GM18520 (cell line): ENCODE measurements around the gene CNTFR.

ENCODE experiments used
- ATAC-seq: cut with Tn5 transposase; IDR thresholded peaks from one replicate; pipeline ENCODE4 v1.9.1; 2021; ENCODE audit not compliant: unreplicated experiment

The CNTFR gene

DNA sequence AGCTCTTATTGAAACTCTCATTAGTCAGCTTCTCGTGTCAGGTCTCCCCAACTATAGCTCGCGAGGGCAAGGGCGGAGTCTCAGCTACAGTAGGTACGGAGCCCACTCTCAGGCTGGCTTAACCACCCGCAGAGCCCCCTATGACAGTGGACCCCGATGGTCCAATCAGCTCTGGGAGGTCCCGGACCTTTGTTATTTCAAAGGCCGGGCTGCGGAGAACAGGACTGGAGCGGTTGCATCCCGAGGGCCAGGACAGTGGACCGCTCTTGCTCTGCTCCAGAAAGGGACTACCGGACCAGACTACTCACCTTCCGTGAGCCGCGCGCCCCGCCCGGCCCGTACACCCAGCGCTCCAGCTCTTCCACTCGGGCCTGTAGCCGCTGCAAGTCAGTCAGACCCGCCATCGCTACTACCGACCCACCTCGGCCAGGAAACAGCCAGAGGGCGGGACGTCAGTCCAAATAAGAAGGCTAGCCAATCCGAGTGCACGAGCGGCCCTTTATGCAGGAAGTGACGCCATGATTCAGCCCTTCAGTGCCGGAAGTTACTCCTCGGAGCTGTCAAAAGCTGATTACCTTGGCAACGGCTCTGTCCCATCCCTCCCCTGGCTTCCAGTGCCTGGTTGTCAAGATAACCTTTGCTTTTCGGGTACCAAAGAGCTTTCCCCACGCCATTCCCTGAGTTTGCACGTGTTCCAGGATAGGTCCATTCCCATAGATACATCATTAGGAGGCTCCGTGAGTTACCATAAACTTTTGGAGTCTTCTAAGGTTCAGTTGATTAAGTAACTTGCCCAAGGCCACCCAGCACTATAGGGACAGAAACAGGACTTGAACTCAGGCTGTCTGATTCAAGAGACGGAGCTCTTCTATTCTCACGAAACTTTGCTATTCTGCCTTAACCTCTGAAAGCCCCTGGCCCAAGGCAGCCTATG, 30.8 kb upstream of the CNTFR start, which contains the start of gene DCTN3:
Gene DCTN3 (minus strand): TSS at position 435 of the 934 bp plus-strand sequence. CDS start 31 bp downstream, at position 404.
- peak; percentile 88 for ATAC-seq

DNA sequence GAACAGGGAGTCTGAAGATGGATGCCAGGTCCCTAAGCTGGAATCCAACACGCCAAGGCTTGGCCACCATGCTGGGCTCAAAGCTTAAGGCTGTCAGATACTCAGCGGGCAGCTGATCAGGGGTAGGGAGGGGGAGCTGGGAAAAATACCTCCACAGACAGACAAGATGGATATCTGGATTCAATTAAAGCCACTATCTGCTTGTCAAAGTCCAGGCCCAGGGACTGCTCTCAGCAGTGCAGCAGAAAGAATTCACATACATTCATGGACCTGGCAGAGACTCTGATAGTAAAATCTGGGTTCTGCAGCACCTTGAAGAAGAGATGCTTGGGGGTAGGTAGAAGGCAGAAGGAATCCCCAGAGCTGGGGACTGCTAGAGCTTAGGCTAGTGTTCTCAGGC, 25.6 kb upstream of the CNTFR start:
- no peak for ATAC-seq

DNA sequence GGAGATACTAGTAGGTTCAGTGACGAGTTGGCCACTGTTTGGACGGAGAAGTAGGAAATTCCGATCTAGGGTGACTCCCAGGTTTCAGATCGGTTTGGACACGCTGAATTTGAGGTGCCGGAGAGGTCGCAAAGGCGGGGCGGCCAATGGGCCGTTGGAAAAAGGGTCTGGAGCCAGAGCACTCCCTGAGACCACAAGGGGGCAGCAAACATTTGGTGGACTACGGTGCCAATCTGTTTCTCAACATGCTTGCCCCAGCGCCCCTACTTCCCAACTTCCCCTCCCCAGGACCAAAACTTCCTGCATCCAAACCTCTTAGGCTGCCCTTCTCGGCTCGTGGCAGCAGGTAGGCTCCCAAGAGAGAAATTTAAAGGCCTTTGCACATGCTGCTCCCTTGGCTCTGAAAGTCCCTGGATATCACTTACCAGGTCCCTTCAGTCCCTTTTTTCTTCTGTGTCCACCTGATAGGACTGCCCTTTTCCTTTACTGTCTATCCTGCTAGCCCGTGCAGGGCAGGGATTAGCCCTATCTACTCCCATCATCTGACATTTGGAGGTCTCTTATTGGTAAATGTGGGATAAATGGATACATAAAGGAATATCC, 23.4 kb upstream of the CNTFR start:
- no peak for ATAC-seq

DNA sequence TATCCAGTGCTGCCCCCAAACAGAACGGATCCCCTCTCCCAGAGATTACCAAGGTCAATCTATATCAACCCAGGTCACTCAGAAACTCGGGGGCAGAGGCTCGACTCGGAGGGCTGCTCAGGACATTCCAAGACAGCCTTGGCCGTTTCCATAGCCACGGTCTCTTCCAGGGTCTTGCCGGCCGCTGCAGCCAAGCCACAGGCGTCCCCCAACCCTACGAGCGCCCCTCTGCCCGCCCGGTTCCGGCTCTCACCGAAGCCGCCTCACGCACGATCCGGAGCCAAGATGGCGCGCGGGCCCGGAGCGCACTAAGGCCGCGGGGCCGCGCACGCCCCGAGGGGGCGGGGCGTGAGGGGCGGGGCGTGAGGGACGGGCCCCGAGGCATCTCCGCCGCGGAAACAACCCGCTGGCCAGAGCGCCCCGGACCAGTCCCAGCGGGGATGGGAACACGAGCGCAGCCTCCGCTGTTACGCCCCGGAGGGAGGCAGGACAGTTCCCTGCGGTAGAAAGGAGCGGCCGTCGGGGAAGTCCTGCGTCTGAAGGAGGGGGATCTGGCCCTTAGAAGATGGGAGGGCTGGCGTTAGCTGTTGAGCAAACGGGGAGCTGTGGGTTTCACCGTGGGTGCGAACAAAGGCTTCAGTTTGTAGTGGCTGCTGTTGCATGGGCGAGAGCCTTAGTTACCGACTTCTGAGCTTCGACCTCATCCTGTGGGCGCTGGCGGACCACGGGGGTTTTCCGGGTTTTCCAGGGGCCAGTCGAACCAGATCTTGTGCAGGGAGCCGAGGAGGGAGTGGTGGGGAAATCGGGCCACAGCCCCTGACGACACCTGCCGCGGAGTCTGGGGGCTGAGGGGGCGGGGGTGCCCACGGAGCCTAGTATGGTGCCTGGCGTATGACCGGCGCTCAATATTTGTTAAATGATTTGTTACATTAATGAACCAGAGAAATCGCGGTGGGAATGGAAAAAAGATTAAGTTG, 22.6 kb upstream of the CNTFR start, which contains the start of gene RPP25L:
Gene RPP25L (minus strand): TSS at position 287 of the 977 bp plus-strand sequence. CDS start 801 bp downstream, outside the sequence.
- peak; percentile 64 for ATAC-seq

DNA sequence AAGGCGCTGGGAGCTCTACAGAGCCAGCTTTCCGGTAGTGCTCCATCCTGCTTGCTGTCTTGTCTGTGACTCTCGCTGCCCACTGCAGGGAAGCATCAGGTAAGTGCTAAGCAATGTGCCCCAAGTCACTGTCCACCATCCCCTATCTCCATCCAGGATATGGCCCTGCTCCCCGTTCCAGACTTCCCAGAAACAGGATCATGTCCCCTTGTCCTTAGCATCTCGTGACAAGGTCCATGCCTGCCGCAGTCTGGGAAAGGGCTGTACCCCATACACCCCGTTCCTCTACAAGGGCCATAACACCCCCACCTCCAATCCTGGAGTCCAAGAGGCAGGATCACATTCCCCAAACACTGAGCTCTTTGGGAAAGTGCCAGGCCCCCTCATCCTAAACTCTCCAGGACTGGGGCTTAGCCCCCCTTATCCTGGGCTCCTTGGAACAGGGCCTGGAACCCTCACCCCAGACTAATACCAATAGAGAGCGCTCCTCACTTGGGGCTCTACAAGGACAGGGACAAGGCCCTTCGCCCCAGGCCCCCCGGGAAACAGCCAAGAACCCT, 21.8 kb upstream of the CNTFR start:
- no peak for ATAC-seq

DNA sequence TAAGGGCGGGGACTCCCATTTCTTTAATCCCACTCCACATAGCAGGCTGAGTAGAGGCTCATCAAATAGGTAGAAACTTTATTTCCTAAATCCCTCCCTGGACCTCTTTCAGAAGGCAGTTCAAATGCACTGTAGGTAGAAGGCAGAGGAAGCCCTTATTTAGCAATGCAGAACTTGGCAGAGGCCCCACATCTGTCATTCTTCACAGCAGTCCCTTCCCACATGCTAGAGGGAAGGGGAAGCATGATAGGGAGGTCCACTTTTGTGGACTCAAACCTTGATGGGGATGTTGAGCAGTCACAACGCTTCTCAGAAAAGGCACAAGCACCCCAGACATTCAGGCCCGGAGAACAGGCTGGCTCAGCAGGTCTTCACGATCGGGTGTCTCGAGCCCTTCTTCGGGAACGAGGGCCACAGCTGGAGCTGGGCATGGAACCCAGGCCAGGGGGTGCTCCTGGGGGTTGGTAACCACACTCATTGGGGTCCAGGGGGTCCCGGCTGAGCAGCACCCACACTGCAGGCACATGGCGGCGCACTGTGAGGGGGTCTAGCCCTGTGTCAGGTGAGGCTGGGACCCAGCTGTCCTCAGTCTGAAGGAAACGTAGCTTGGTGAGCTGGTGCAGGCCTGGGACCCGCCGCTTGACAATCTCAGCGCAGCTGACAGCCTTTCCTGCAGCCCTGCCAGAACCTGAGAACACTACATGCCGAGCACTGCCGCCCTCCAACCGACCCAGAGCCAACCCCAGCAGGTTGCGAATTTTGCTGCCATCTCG, 21.1 kb upstream of the CNTFR start:
- no peak for ATAC-seq

DNA sequence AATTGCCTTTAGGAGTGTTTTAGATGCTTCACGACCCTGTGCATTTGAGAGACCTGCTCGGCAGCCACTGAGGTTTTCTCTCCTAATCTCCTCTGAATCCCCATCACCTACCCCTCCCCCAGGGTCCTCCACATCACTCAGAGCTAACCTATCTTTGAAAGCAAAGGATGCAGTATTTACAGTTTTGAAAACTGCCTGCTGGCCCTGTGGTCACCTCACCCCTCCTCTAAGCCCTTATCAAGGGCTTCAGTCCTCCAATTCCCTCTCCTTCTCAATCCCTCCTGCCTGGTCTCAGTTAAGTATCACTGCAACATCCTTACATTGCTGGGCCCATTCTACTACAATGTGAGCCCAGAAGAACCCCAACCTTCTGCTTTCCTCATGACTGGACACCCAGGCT, 17.8 kb upstream of the CNTFR start:
- ATAC-seq, result no peak

DNA sequence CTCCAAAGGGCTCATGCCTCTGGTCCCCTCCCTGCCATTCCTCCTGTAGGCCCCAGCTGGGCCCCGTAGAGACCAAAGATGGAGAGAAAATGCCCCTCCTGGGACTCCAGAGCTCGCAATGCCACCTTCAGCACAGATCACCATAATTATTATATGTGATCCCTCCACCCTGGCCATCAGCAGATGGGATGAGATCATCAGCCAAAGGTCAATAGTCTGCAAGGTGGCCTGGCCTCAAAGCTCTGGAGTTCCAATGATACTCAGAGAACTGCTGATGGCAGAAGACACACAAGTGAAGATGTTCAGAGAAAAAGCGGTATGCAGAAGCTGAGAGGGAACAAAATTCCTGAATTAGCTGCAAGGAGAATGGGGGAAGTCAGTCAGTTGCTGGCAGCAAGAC, 17.4 kb upstream of the CNTFR start:
- no peak for ATAC-seq

DNA sequence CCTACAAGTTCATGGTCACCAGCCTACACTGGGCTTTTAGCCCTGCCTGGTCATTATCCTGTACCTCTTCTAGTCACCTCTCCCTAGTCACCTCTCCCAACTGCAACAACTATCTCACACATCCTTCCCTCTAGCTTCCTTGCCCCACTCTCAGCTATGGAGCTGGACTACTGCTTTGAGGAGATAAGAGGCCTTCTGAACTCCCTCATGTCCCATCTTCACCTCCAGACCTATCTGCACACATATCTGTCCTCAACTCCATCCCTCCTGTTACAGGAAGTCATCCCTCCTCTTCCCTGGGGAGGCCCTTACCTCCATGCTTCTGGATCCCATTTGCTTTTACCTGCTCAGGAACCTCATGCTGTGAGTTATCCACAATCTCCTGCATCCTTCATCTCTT, 16.7 kb upstream of the CNTFR start:
- no peak for ATAC-seq

DNA sequence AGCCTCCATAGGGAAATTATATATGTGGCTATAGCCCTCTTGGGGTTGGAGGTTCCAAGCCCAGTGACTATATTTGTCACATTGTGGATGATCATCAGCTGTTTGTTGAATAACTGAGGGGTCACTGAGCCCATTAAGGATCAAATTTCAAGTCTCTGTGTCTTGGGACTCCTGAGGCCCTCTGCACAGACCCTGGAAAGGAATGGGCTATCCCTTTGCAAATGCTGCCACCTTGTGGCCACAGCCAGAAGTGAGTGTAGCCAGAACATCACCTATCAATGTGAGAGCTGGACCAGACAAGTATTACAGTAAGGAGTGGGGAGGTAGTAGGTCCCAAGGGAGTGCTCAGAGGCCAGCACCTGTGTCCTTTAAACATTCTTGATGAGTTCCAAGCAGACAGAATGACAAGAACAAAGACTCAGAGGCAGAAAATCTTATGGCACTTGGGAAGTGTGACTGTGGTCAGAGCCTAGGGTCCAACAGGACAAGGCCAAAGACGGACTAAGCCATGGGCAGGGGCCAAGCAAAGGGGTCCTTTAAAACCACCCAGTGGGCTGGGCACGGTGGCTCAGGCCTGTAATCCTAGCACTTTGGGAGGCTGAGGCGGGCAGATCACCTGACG, 14.2 kb upstream of the CNTFR start:
- no peak for ATAC-seq

DNA sequence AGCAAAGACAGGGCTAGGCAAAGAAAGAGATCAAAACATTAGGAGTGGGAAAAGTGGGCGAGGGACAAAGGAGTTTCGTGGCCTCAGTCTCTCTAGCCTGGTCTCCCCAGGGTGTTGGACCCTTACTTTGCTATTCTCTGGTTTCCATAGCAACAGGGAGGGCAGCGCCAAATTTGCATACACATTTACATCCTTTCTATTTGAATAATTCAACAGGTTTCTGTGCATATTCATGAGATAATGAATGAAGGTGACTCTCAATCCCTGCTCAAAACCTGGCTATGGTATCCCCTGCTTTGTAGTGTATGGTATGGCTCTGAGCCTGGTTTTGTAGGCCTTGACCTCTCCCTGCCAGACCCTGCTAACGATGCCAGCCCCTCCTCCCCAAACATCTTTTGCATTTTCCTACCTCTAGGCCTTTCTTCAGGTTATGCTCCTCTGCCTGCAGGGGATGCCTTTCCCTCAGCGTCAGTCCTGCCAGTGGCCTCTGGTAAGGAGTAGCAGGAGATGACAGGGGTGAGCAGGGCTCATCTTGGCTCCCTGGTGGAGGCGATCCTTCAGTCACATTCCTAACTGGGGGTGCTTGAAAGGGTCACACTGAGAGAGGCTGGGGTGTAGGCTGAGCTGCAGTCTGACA, 12.5 kb upstream of the CNTFR start:
- no peak for ATAC-seq

DNA sequence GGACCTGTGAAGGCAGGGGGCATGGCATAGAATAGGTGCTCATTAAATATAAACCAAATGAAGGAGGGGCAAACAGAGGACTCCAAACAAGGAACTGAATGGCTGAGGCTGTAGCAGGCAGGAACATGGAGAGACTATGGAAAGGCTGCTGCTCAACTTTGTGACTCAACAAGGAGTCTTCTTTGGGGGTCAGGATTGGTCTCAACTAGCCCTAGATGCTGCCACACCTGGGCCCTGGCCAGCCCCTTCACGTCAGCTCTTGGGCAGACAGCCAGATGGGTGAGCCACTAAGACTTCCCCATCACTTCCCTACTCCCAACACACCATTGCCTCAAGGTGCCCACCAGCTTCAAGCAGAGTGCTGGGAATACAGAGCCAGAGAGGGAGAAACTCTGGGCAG, 11.4 kb upstream of the CNTFR start:
- ATAC-seq, result no peak

DNA sequence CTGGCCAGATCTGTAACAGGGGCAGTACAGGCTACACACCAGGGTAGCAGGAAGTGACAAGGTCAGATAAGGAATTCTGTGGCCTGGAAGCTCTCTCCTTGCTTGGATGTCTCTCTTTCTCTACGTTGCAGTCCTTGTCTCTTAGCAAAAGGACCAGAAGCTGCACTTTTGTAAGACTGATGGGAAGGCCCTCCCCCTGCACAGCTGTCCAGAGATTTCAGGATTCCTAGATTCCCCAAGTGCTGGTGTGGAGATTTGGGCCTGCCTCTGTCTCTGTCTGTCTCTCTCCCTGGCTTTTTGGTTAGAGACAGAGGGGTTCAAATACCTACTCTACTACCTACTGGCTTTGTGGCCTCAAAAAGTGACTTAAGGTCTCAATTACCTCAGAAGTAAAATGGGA, 10.0 kb upstream of the CNTFR start:
- no peak for ATAC-seq

DNA sequence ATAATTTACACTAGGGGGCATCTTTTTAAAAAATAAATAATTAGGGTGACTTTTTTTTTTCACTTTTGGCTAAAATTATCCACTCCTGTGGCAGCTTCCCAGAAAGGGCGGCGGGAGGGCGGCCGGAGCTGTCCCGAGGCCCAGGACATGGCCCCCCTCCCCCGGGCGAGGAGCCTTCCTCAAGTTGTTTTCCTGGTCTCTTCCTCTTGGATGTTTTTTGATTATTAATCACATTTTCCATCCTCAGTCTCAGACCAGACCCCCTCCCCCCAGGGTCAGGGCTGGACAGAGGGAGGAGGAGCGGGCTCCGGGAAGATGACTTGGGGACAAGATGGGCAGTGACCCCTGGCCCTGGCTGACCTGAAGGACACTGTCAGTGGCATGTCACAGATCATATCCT, 4.7 kb upstream of the CNTFR start:
- no peak for ATAC-seq

DNA sequence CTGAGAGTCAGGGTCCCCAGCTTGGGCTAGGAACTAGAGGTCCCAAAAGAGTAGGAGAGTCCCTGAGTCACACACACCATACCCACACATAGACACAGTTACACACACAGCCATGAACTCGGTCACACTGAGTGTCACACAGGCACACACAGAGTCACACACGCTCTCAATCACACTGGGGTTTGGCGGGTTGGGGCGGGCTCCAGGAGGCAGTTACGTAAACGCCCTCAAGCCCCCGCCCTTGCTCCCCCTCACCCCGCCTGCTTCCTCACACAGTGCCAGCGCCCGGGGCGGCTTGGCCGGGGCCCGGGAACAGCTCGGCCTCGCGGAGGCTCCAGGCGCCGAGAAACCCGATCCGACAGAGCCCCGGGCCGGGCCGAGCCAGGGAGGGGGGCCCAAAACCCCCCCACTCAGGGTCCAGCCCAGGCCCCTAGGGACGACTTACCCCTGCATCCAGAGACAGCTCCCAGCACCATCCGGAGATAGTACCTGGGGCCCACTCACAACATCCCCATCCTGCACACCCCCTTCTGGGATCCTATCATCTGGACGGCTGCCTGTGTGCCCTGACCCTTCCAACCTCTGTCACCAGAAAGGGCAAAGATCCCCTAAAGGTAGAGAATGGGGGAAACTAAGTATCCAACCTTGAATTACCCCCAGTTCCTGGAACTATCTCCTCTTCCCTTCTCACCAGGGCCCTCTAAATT, 3.5 kb upstream of the CNTFR start:
- no peak for ATAC-seq

DNA sequence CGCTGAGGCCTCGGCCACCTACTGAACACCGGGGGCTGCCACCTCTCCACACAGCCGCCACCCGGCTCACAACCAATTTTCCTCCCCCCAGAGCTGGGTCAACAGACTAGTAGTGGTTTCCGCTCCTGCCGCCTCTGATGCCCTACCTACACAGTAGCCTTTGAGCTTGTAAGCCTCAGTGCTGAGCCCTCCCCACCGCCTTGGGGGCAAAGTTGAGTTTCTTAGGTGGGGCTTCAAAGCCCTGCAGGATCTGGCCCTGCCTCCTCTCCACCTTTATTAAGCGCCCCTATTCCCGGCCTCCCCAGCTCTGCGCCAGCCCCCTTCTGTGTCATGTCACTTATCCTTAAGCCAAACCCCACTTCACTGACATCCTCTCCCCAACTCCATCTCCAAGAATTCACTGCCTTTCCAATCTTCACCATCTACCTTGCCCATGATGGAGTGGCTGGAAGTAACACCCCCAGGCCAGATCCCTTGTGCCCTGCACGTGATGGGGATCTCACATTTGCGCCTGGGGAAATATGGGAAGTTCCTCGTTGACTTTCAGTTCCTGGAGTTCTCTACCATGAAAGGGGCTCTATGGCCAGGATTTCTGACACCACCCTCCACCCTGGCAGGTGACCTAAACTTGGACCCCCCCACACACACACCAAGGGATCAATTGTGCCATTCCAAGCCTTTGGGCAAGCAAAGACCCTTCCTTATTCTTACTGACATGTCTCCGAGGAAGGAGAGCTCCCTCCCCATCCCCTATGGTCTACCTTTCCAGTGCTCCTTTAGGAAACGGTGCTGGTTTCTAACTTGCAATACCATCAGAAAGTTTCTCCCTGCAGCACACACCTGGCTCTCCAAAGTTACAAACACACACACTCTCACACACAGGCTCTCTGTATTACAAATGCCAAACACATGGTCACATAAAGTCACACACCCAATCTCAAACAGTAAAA, 2.7 kb upstream of the CNTFR start:
- no peak for ATAC-seq

DNA sequence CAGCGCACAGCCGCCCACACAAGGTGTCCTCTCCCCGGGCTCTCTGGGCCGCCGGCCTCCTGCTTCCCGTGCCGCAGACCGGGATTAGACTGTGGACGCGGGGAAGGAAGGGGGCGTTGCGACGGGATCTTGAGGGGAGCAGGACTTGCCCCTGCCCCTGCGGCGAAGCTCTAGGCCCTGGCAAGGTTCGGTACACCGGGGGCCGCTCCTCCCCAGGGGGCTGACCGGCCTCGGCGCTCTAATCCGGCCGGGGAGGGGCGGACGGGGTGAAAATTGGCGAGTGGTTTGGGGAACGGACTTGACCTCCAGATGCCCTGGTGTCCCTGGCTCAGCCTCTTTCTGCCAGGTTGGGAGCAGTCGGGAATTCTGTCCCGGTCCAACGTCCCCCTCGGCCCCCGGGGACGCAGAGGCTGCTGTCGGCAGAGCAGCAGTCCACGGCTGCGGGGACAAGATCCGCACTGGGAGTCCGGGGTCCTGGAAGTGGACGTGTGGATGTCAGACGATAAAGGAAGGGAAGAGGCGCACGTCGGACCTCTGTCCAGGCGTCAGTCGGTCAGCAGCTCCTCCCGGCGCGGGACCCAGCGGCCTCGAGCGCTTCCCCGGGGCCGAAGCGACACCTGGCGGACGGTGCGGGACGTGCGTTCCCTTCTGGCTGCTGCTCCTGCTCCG, 1.9 kb upstream of the CNTFR start:
- ATAC-seq, result no peak
